Measurements from ENCODE around the gene GOLGB1. TPM values are rescaled to one million over a fixed set of nuclear protein-coding genes. Genes with fewer than 3 reads are reported as not detected.

Gene GOLGB1
- total and polyA plus RNA-seq, 10 of the 15 experiments (the other 5 are each of a cell fraction or from before 2014, with no cell fraction given): 7.4 to 34.5 (median 21.8) TPM

GRCh38 chr3:121629601-121630000, 119.9 kb downstream of the GOLGB1 start (continued):
- TF ChIP-seq ZNF622 (IDR thresholded peaks at IDR 0.05): no peak
- no peak for TF ChIP-seq CBX3 (IDR thresholded peaks at IDR 0.05; ENCODE audit: borderline replicate concordance, low read depth)
- no peak for TF ChIP-seq ZNF592 (IDR thresholded peaks at IDR 0.05)
- TF ChIP-seq POLR2A (IDR thresholded peaks at IDR 0.05; ENCODE audit: low read depth, low read length): 0 out of 2 replicates have a peak, but pooled peaks have one; percentile 26

- WGBS (ENCODE audit: insufficient coverage, insufficient replicate concordance, low lambda C conversion rate, missing lambda C conversion rate): 69% methylated on average over 3 of the region's 3 CpGs
- intact Hi-C loops (cut with micrococcal nuclease; ENCODE audit: unreplicated experiment): no loop called here
- in situ Hi-C loops (cut with MboI): no loop called here
- DNase-seq (ENCODE audit: low read depth, low spot score) (no peak), FAIRE-seq (no peak), ATAC-seq (no peak)
- Histone ChIP-seq H4K20me1 (ENCODE audit: control insufficient read depth, insufficient read depth) (no peaks in the 10 kb centered on the region), H3K4me2 (ENCODE audit: control insufficient read depth, insufficient read depth) (no peak overlapping the region), H3K4me3 (no peak overlapping the region), H3K9me3 (replicated peaks; ENCODE audit: control insufficient read depth, insufficient read depth, low read length) (no peaks in the 10 kb centered on the region), H3K27ac (ENCODE audit: control insufficient read depth, insufficient read depth) (no peak overlapping the region), H3K27me3 (replicated peaks in 1 of 2; ENCODE audit: control insufficient read depth in 2 of 2, insufficient read depth in 2 of 2, low read length in 1 of 2) (no peaks in the 10 kb centered on the region), H3K79me2 (ENCODE audit: control insufficient read depth, insufficient read depth, low read length) (no peaks in the 10 kb centered on the region), H3K36me3 (ENCODE audit: control insufficient read depth in 2 of 2, insufficient read depth in 2 of 2, low read length in 1 of 2) (peaks cover 0 to 14% of the 10 kb centered on the region in 2 experiments; a peak in 2 of 4 replicates), H2AFZ (ENCODE audit: control insufficient read depth, low read depth, low read length) (no peak overlapping the region), H3K4me1 (ENCODE audit: control insufficient read depth, insufficient read depth, low read length) (no peaks in the 10 kb centered on the region; the same call in 1 of the 2 replicates), H3K9ac (ENCODE audit: control insufficient read depth, insufficient read depth, low read length) (no peak overlapping the region)
- CTCF ChIA-PET: no interaction called here
- no TSS peak for BruUV-seq (replicated peaks)
- SMC1A ChIA-PET (ENCODE audit: uncharacterized antibody, unreplicated experiment): no interaction called here
- POLR2A ChIA-PET: no interaction called here
- RAD21 ChIA-PET (ENCODE audit: unreplicated experiment): no interaction called here
- TF ChIP-seq IRF5 (IDR thresholded peaks at IDR 0.05; ENCODE audit: borderline replicate concordance) (no peak), HSF1 (IDR thresholded peaks at IDR 0.05; ENCODE audit: low read depth, low read length) (no peak), WRNIP1 (IDR thresholded peaks at IDR 0.05; ENCODE audit: borderline replicate concordance, low read depth, low read length) (no peak), SREBF2 (IDR thresholded peaks at IDR 0.05; ENCODE audit: low read length) (no peak), POU2F2 (IDR thresholded peaks at IDR 0.05; ENCODE audit: borderline replicate concordance, low read depth, low read length) (no peak), FOS (IDR thresholded peaks at IDR 0.05; ENCODE audit: borderline replicate concordance, extremely low read depth, insufficient read length) (no peak), ZNF217 (IDR thresholded peaks at IDR 0.05) (no peak), SMC3 (IDR thresholded peaks at IDR 0.05; ENCODE audit: borderline replicate concordance, low read length) (no peak), REST (IDR thresholded peaks at IDR 0.05; ENCODE audit: low read depth, low read length) (no peak), PML (IDR thresholded peaks at IDR 0.05; ENCODE audit: low read length) (no peak)
These were observed 121.9 kb downstream of the GOLGB1 start for GRCh38 chr3:121627622-121628021.

All from GM12878 (cell line).